GM12878 (cell line): ENCODE results near the gene PRKAB1. TPM values are rescaled to one million over a fixed set of nuclear protein-coding genes. Genes with fewer than 3 reads are reported as not detected.

Source experiments
- ATAC-seq: fragments of 200-7000 bp; cut with Tn5 transposase; 3 replicates; pipeline ENCODE4 v1.9.1; 2020; ENCODE audit warnings: mild to moderate bottlenecking, moderate library complexity
- Bru-seq: library from RNA; stranded (reverse); fragments of 400-500 nt; gene quantifications from one replicate; lab custom pipeline; 2021; lab: Mats Ljungman, UMichigan
- BruChase-seq, 2 experiments: library from RNA; stranded (reverse); fragments of 400-500 nt; gene quantifications; one replicate each; lab custom pipeline; 2021; lab: Mats Ljungman, UMichigan
- BruUV-seq: library from RNA; stranded (reverse); fragments of 400-500 nt; replicated peaks from 2 replicates; lab custom pipeline; 2021; lab: Mats Ljungman, UMichigan
- CTCF ChIA-PET: fragments of 300-600 bp; sonication (Branson Sonifier 250); formaldehyde crosslinking; extraction: SDS; loops from one replicate; lab custom pipeline; 2021; ENCODE audit warnings: inconsistent platforms; lab: Yijun Ruan, JAX
- POLR2A ChIA-PET: fragments of 350-600 bp; formaldehyde crosslinking; extraction: SDS; loops from one replicate; lab custom pipeline; 2021; ENCODE audit warnings: inconsistent platforms; lab: Charles Lee
- RAD21 ChIA-PET: fragments of 300-600 bp; sonication (Branson Sonifier 250); formaldehyde crosslinking; loops from one replicate; lab custom pipeline; 2023; ENCODE audit warnings: antibody characterized with exemption; ENCODE audit not compliant: unreplicated experiment; lab: Charles Lee
- SMC1A ChIA-PET: fragments of 300-600 bp; sonication (Branson Sonifier 250); formaldehyde crosslinking; loops from one replicate; lab custom pipeline; 2023; ENCODE audit not compliant: unreplicated experiment, uncharacterized antibody; lab: Charles Lee
- DNase-seq: peaks from one replicate; pipeline ENCODE4 v3.0.0-alpha.2; 2011; ENCODE audit warnings: low read depth, low spot score
- FAIRE-seq: peaks from 3 replicates; lab custom pipeline; 2011; peaks lifted over from hg19 to GRCh38; lab: Jason Lieb, UNC
- H2AFZ ChIP-seq: 2 replicates; pipeline ENCODE4 v1.6.0; 2011; ENCODE audit warnings: low read depth, low read length, control low read depth; ENCODE audit not compliant: control insufficient read depth
- H3K27ac ChIP-seq: 2 replicates; pipeline ENCODE4 v1.5.1; 2011; ENCODE audit warnings: control low read depth; ENCODE audit not compliant: control insufficient read depth, insufficient read depth
- H3K27me3 ChIP-seq, 2 experiments: replicated peaks in 1 of 2; 2 replicates each; pipeline versions ENCODE4 v1.6.0 to v1.6.1; 2011; ENCODE audit warnings: low read length in 1 of 2; ENCODE audit not compliant: control insufficient read depth in 2 of 2, insufficient read depth in 2 of 2
- H3K36me3 ChIP-seq, 2 experiments: 2 replicates each; pipeline ENCODE4 v1.5.1; 2011; ENCODE audit warnings: low read length in 1 of 2; ENCODE audit not compliant: control insufficient read depth in 2 of 2, insufficient read depth in 2 of 2
- H3K4me1 ChIP-seq: 2 replicates; pipeline ENCODE4 v1.6.1; 2011; ENCODE audit warnings: mild to moderate bottlenecking, low read length, moderate library complexity, mixed read lengths; ENCODE audit not compliant: control insufficient read depth, insufficient read depth
- H3K4me2 ChIP-seq: 2 replicates; pipeline ENCODE4 v1.6.0; 2011; ENCODE audit warnings: control low read depth; ENCODE audit not compliant: control insufficient read depth, insufficient read depth
- H3K4me3 ChIP-seq: fragments of 200-600 bp; sonication (generic); 2 replicates; pipeline ENCODE4 v1.5.1; 2016
- H3K79me2 ChIP-seq: 2 replicates; pipeline ENCODE4 v1.6.0; 2011; ENCODE audit warnings: low read length; ENCODE audit not compliant: control insufficient read depth, insufficient read depth
- H3K9ac ChIP-seq: 2 replicates; pipeline ENCODE4 v1.8.0; 2011; ENCODE audit warnings: low read length, control low read depth, mixed read lengths; ENCODE audit not compliant: control insufficient read depth, insufficient read depth
- H3K9me3 ChIP-seq: replicated peaks from 3 replicates; pipeline ENCODE4 v1.5.1; 2011; ENCODE audit warnings: mild to moderate bottlenecking, low read length; ENCODE audit not compliant: control insufficient read depth, insufficient read depth
- H4K20me1 ChIP-seq: 2 replicates; pipeline ENCODE4 v1.6.0; 2011; ENCODE audit not compliant: control insufficient read depth, insufficient read depth
- CEBPB ChIP-seq, 2 experiments: fragments of 150-350 bp in 1 of 2; IDR thresholded peaks; 2 replicates each; pipeline ENCODE4 v1.6.1; 2012 to 2014; ENCODE audit warnings: low read depth in 2 of 2, low read length in 2 of 2, borderline replicate concordance in 1 of 2, inconsistent platforms in 1 of 2
- CHD2 ChIP-seq: IDR thresholded peaks from 2 replicates; pipeline ENCODE4 v1.6.1; 2011; ENCODE audit warnings: low read depth, low read length, improper control_type of control experiment, borderline replicate concordance
- EGR1 ChIP-seq, 2 experiments: IDR thresholded peaks; 1 replicate in 1 of 2; 2 replicates in 1 of 2; pipeline ENCODE4 v1.6.1; 2011 to 2012; ENCODE audit warnings: low read depth in 2 of 2, low read length in 2 of 2, borderline replicate concordance in 1 of 2, mild to moderate bottlenecking in 1 of 2, moderate library complexity in 1 of 2
- HDAC6 ChIP-seq: fragments of 200-600 bp; sonication (generic); IDR thresholded peaks from one replicate; pipeline ENCODE4 v1.8.0; 2017; ENCODE audit warnings: antibody characterized with exemption; ENCODE audit not compliant: unreplicated experiment
- KDM1A ChIP-seq: fragments of 200-600 bp; sonication (generic); IDR thresholded peaks from 2 replicates; pipeline ENCODE4 v1.6.1; 2016; ENCODE audit warnings: borderline replicate concordance
- NBN ChIP-seq: fragments of 450-650 bp; IDR thresholded peaks from 2 replicates; pipeline ENCODE4 v1.6.1; 2016
- TARDBP ChIP-seq: IDR thresholded peaks from 2 replicates; pipeline ENCODE4 v1.6.1; 2016; ENCODE audit warnings: borderline replicate concordance
- ZNF217 ChIP-seq: fragments of 450-650 bp; IDR thresholded peaks from 2 replicates; pipeline ENCODE4 v1.6.1; 2017; ENCODE audit warnings: antibody characterized with exemption, mild to moderate bottlenecking
- WGBS: methylation state at CpG from one replicate; pipeline ENCODE4 v1.1.6; 2016; ENCODE audit warnings: low lambda C conversion rate; ENCODE audit not compliant: insufficient replicate concordance, insufficient coverage; ENCODE audit errors: missing lambda C conversion rate; 5-methylcytosine and 5-hydroxymethylcytosine counted together
- in situ Hi-C: fragments of 300-500 bp; cut with MboI; formaldehyde crosslinking; loops from 9 replicates; pipeline ENCODE4 v1.14.3; 2018; ENCODE audit warnings: mixed read lengths
- intact Hi-C: fragments of 100-400 bp; cut with micrococcal nuclease; formaldehyde crosslinking; loops from one replicate; pipeline ENCODE4 v1.14.2; 2022; ENCODE audit not compliant: unreplicated experiment
- long read RNA-seq, 2 experiments: library from polyadenylated mRNA; unstranded; transcript quantifications; one replicate each; pipeline ENCODE4 v2.0.0, GENCODE V29; 2019 to 2020
- polyA minus RNA-seq, 3 experiments: library from RNA; depleted of rRNA, polyadenylated mRNA; stranded (reverse); fragments of >200 nt; gene quantifications; 2 replicates each; pipeline ENCODE4 v1.2.3, GENCODE V29; 2011
- polyA plus RNA-seq, 11 experiments: library from polyadenylated mRNA; depleted of rRNA in 4 of 11; unstranded in 6 of 11; stranded (reverse) in 5 of 11; fragments of >200 nt; fragmentation: Nextera tagmentation in 4 of 11; fragmentation: Illumina TruSeq in 1 of 11; extraction: Ambion mirVana in 4 of 11; extraction: Trizol in 1 of 11; gene quantifications; 1 replicate in 1 of 11; 2 replicates in 10 of 11; pipeline versions ENCODE4 v1.2.1 to v1.2.3, GENCODE V29; 2011 to 2016; ENCODE audit warnings: inconsistent platforms in 2 of 11, missing spikeins in 2 of 11, low read depth in 1 of 11
- total RNA-seq, 4 experiments: library from RNA; depleted of rRNA in 3 of 4; stranded (reverse); fragments of >200 nt in 3 of 4; fragmentation: Illumina TruSeq in 1 of 4; extraction: Trizol in 1 of 4; gene quantifications; 2 replicates each; pipeline versions ENCODE4 v1.2.1 to v1.2.3, GENCODE V29; 2013 to 2021
- TF ChIP-seq, protein P1 (sequence below): fragments of 450-650 bp; IDR thresholded peaks from 2 replicates; pipeline ENCODE4 v1.6.1; 2018; ENCODE audit warnings: mild to moderate bottlenecking, low read depth, moderate library complexity; ENCODE audit not compliant: partially characterized antibody
- TF ChIP-seq, protein P2 (sequence below): fragments of 450-650 bp; IDR thresholded peaks from 2 replicates; pipeline ENCODE4 v1.6.1; 2016; ENCODE audit warnings: mild to moderate bottlenecking

PRKAB1 gene, protein sequence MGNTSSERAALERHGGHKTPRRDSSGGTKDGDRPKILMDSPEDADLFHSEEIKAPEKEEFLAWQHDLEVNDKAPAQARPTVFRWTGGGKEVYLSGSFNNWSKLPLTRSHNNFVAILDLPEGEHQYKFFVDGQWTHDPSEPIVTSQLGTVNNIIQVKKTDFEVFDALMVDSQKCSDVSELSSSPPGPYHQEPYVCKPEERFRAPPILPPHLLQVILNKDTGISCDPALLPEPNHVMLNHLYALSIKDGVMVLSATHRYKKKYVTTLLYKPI
- total RNA-seq (2013; cell fraction: nucleolus; rRNA removed), result 65.6 and 71.3 TPM in 2 replicates
- 37.4 and 39.6 TPM in 2 replicates for total RNA-seq (2014; rRNA removed)
- 32.2 and 32.3 TPM in 2 replicates for total RNA-seq (2014; rRNA removed; fragmentation: Illumina TruSeq; extraction: Trizol)
- 49.9 and 51.1 TPM in 2 replicates for total RNA-seq (2021)
- polyA plus RNA-seq (2011; ENCODE audit: low read depth), result 57.0 TPM
- polyA plus RNA-seq (2011; rRNA removed), result 45.6 and 73.9 TPM in 2 replicates
- 58.9 and 66.9 TPM in 2 replicates for polyA plus RNA-seq (2011; cell fraction: cytosol; rRNA removed)
- 93.5 and 94.4 TPM in 2 replicates for polyA plus RNA-seq (2011; cell fraction: nucleus; rRNA removed)
- 35.4 and 37.1 TPM in 2 replicates for polyA plus RNA-seq (2012)
- polyA plus RNA-seq (2014; fragmentation: Illumina TruSeq; extraction: Trizol), result 54.9 and 58.8 TPM in 2 replicates
- polyA plus RNA-seq (2014; fragmentation: Nextera tagmentation; extraction: Ambion mirVana), result 10 to 100 TPM; 24.6 to 28.8 TPM
- 51.4 and 53.5 TPM in 2 replicates for polyA plus RNA-seq (2014; rRNA removed)
- polyA plus RNA-seq (2016; fragmentation: Nextera tagmentation; extraction: Ambion mirVana), result 10 to 100 TPM; 73.6 to 85.0 TPM
- 48.6 and 51.9 TPM in 2 replicates for polyA minus RNA-seq (2011; rRNA and poly(A)+ RNA removed)
- 29.2 and 30.6 TPM in 2 replicates for polyA minus RNA-seq (2011; cell fraction: cytosol; rRNA and poly(A)+ RNA removed)
- polyA minus RNA-seq (2011; cell fraction: nucleus; rRNA and poly(A)+ RNA removed), result 41.6 and 66.5 TPM in 2 replicates
- percentile 91 among the genes with signal in this experiment for Bru-seq, nascent RNA
- percentile 81 among the genes with signal in this experiment for BruChase-seq, experiment 1, labeled RNA remaining after a 6-hour chase
- percentile 89 among the genes with signal in this experiment for BruChase-seq, experiment 2, labeled RNA remaining after a 2-hour chase
- long read RNA-seq, experiment 1, full-length matches to known transcripts, result 80 of 87 reads
- long read RNA-seq, experiment 1, partial matches to known transcripts, result 1 of 87 reads
- long read RNA-seq, experiment 1, other reads (novel, unspliced or antisense), result 6 of 87 reads
- long read RNA-seq, experiment 2, full-length matches to known transcripts, result 188 of 211 reads
- long read RNA-seq, experiment 2, partial matches to known transcripts, result 14 of 211 reads
- long read RNA-seq, experiment 2, other reads (novel, unspliced or antisense), result 9 of 211 reads

DNA sequence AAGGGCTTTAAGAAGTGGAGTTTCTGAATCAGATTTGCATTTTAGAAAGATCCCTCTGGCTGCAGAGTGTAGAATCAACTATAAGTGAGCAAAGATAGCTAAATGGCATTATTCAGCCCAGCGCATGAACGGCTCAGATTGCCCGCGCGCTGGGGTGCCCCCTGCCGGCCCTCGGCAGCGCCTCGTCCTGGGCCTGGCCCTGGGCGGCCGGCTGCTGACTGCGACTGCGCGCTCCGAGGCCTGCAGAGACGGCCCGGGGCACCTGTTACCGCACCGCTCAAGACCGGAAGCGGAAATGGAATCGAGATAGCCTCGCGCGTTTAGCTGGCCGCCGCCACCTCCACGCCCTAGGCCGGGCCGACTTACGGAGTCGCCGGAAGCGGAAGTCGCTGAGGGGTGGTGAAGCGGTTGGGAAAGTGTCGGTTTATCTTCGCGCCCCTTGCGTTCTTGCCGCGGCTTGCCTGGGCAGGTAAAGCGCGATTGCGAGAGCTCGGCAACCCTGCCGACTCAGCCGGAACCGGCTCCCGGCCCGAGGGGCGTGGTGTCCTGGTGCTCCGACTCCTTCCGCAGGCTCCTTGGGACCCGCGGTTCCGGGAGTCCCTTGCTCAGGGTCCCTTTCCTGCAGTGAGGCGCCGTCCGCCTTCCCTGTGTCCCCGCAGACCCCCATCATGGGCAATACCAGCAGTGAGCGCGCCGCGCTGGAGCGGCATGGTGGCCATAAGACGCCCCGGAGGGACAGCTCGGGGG, at the start of gene PRKAB1:
Gene PRKAB1, plus strand, starts transcription at position 557 of the 747 bp plus-strand sequence. Its CDS starts 112 bp downstream, at position 669.
- FAIRE-seq, result peak; percentile 89
- POLR2A ChIA-PET, result interaction anchor here (0.5 to 5.4 kb wide), 5 partner anchors 9 to 113 kb away, joined by 3 to 54 read pairs (median 3); no protein-coding TSS in a partner anchor
- TSS peak; percentile 82 for BruUV-seq
- peak within 1 kb of the TSS; percentile 90 for H2AFZ ChIP-seq
- WGBS, result 2% methylated on average over 64 of the region's 69 CpGs
- in situ Hi-C loops, result loop anchor here (25.0 kb wide), 1 partner anchor 1530 kb away; the partner anchor contains the start of gene PEBP1
- H3K27ac ChIP-seq, result peak within 1 kb of the TSS; percentile 97
- H3K9me3 ChIP-seq, result no peaks in the 10 kb centered on the region
- peak; percentile 91 for ATAC-seq
- peak within 1 kb of the TSS; percentile 98 for H3K4me3 ChIP-seq
- peaks cover 40% of the 10 kb centered on the region for H3K79me2 ChIP-seq
- no peaks in the 10 kb centered on the region for H4K20me1 ChIP-seq
- H3K27me3 ChIP-seq, result no peaks in the 10 kb centered on the region
- peak; percentile 89 for DNase-seq
- peak within 1 kb of the TSS; percentile 92 for H3K4me2 ChIP-seq
- intact Hi-C loops, result loop anchor here (5.0 kb wide), 3 partner anchors 225 to 320 kb away; partner anchors contain the start of gene BICDL1
- H3K9ac ChIP-seq, result peak within 1 kb of the TSS; percentile 99
- peaks cover 21% of the 10 kb centered on the region for H3K4me1 ChIP-seq
- RAD21 ChIA-PET, result interaction anchor here (0.9 to 4.3 kb wide), 5 partner anchors 9 to 114 kb away, joined by 3 to 41 read pairs (median 4); no protein-coding TSS in a partner anchor
- SMC1A ChIA-PET, result interaction anchor here (6.9 kb wide), 1 partner anchor 13 kb away, joined by 83 read pairs; no protein-coding TSS in a partner anchor
- peaks cover 2 to 7% of the 10 kb centered on the region in 2 experiments; a peak in 3 of 4 replicates for H3K36me3 ChIP-seq
- CTCF ChIA-PET, result interaction anchor here (0.9 to 7.2 kb wide), 11 partner anchors 9 to 339 kb away, joined by 3 to 91 read pairs (median 4); no protein-coding TSS in a partner anchor
- TF ChIP-seq CHD2, result peak; percentile 93
- TF ChIP-seq NBN, result no peak
- TF ChIP-seq HDAC6, result no peak
- TF ChIP-seq EGR1 (IDR thresholded peaks at IDR 0.05; ENCODE audit: borderline replicate concordance in 1 of 2, low read depth in 2 of 2, low read length in 2 of 2), result peak in 1 of 2 experiments; percentile 48; a peak in 1 of 3 replicates
- no peak for TF ChIP-seq TARDBP
- no peak for TF ChIP-seq CEBPB (IDR thresholded peaks at IDR 0.05; ENCODE audit: borderline replicate concordance in 1 of 2, low read depth in 2 of 2, low read length in 2 of 2)
- TF ChIP-seq, protein P1, sequence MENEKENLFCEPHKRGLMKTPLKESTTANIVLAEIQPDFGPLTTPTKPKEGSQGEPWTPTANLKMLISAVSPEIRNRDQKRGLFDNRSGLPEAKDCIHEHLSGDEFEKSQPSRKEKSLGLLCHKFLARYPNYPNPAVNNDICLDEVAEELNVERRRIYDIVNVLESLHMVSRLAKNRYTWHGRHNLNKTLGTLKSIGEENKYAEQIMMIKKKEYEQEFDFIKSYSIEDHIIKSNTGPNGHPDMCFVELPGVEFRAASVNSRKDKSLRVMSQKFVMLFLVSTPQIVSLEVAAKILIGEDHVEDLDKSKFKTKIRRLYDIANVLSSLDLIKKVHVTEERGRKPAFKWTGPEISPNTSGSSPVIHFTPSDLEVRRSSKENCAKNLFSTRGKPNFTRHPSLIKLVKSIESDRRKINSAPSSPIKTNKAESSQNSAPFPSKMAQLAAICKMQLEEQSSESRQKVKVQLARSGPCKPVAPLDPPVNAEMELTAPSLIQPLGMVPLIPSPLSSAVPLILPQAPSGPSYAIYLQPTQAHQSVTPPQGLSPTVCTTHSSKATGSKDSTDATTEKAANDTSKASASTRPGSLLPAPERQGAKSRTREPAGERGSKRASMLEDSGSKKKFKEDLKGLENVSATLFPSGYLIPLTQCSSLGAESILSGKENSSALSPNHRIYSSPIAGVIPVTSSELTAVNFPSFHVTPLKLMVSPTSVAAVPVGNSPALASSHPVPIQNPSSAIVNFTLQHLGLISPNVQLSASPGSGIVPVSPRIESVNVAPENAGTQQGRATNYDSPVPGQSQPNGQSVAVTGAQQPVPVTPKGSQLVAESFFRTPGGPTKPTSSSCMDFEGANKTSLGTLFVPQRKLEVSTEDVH, result peak; percentile 79
- TF ChIP-seq, protein P2, sequence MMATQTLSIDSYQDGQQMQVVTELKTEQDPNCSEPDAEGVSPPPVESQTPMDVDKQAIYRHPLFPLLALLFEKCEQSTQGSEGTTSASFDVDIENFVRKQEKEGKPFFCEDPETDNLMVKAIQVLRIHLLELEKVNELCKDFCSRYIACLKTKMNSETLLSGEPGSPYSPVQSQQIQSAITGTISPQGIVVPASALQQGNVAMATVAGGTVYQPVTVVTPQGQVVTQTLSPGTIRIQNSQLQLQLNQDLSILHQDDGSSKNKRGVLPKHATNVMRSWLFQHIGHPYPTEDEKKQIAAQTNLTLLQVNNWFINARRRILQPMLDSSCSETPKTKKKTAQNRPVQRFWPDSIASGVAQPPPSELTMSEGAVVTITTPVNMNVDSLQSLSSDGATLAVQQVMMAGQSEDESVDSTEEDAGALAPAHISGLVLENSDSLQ, result no peak
- no peak for TF ChIP-seq KDM1A
- no peak for TF ChIP-seq ZNF217
